Fibroblast of lung (primary cell): ENCODE data around the gene C21orf91. TPM values are rescaled to one million over a fixed set of nuclear protein-coding genes. Genes with fewer than 3 reads are reported as not detected.

ENCODE experiments used
- DNase-seq, 2 donors: peaks; one replicate each; pipeline versions ENCODE4 v3.0.0 to v3.0.0-alpha.2; 2010; ENCODE audit warnings: low read depth in 2 of 2
- H2AFZ ChIP-seq: 2 replicates; pipeline ENCODE4 v1.5.1; 2012; ENCODE audit warnings: low read length, control low read depth, inconsistent platforms
- H3K27ac ChIP-seq: 2 replicates; pipeline ENCODE4 v1.5.1; 2011; ENCODE audit warnings: low read length, control low read depth; ENCODE audit not compliant: insufficient read depth
- H3K27me3 ChIP-seq: 2 replicates; pipeline ENCODE4 v1.5.1; 2011; ENCODE audit warnings: mild to moderate bottlenecking, low read length; ENCODE audit not compliant: control insufficient read depth, insufficient read depth
- H3K36me3 ChIP-seq: 2 replicates; pipeline ENCODE4 v1.5.1; 2011; ENCODE audit warnings: low read length; ENCODE audit not compliant: control insufficient read depth, insufficient read depth
- H3K4me1 ChIP-seq: 2 replicates; pipeline ENCODE4 v1.5.1; 2011; ENCODE audit warnings: low read length; ENCODE audit not compliant: control insufficient read depth, insufficient read depth; ENCODE audit errors: extremely low read depth
- H3K4me2 ChIP-seq: 2 replicates; pipeline ENCODE4 v1.5.1; 2011; ENCODE audit warnings: low read length, control low read depth; ENCODE audit not compliant: insufficient read depth; ENCODE audit errors: extremely low read depth
- H3K4me3 ChIP-seq, 4 experiments: fragments of 200-600 bp in 1 of 4; sonication (generic) in 1 of 4; replicated peaks in 1 of 4; 2 replicates each; pipeline ENCODE4 v1.5.1; 2011 to 2016; ENCODE audit warnings: low read length in 4 of 4, low read depth in 3 of 4, mild to moderate bottlenecking in 3 of 4, control low read depth in 2 of 4, inconsistent platforms in 1 of 4, mixed read lengths in 1 of 4; ENCODE audit not compliant: insufficient read depth in 1 of 4; ENCODE audit errors: control extremely low read depth in 1 of 4
- H3K79me2 ChIP-seq: 2 replicates; pipeline ENCODE4 v1.5.1; 2012; ENCODE audit warnings: mild to moderate bottlenecking, low read length, inconsistent platforms; ENCODE audit not compliant: control insufficient read depth, insufficient read depth
- H3K9ac ChIP-seq: 2 replicates; pipeline ENCODE4 v1.5.1; 2011; ENCODE audit warnings: mild to moderate bottlenecking, low read length, control low read depth; ENCODE audit not compliant: insufficient read depth
- H3K9me3 ChIP-seq: 2 replicates; pipeline ENCODE4 v1.5.1; 2012; ENCODE audit warnings: low read depth, low read length; ENCODE audit not compliant: control insufficient read depth, insufficient read depth
- H4K20me1 ChIP-seq: 2 replicates; pipeline ENCODE4 v1.5.1; 2011; ENCODE audit warnings: low read length; ENCODE audit not compliant: control insufficient read depth, insufficient read depth; ENCODE audit errors: extremely low read depth
- CTCF ChIP-seq, 2 donors: IDR thresholded peaks in 1 of 2; conservative IDR thresholded peaks in 1 of 2; 1 replicate in 1 of 2; 2 replicates in 1 of 2; pipeline ENCODE4 v1.5.1; 2011 to 2012; ENCODE audit warnings: low read length in 2 of 2, control low read depth in 1 of 2, inconsistent platforms in 1 of 2, low read depth in 1 of 2, mild to moderate bottlenecking in 1 of 2
- EZH2 ChIP-seq: IDR thresholded peaks from 2 replicates; pipeline ENCODE4 v1.5.1; 2012; ENCODE audit warnings: low read length, control low read depth, mild to moderate bottlenecking; ENCODE audit errors: missing control alignments
- polyA plus RNA-seq, 2 donors: library from polyadenylated mRNA; depleted of rRNA in 1 of 2; stranded (reverse) in 1 of 2; unstranded in 1 of 2; fragments of >200 nt; gene quantifications; 2 replicates each; pipeline ENCODE4 v1.2.1, GENCODE V29; 2011 to 2012; ENCODE audit warnings: missing spikeins in 1 of 2
- total RNA-seq: library from RNA; depleted of rRNA; stranded (reverse); fragments of >200 nt; gene quantifications from 2 replicates; pipeline ENCODE4 v1.2.1, GENCODE V29; 2014

The C21orf91 gene
- total and polyA plus RNA-seq, 2 donors (not counting 1 experiment from before 2014, with no cell fraction given), result 11.0 to 13.9 TPM

- H2AFZ ChIP-seq, result no peak overlapping the region
- DNase-seq, result no peak
- no peaks in the 10 kb centered on the region for H3K27me3 ChIP-seq
- H3K4me2 ChIP-seq, result peak overlapping the region; percentile 18
- no peak overlapping the region for H3K27ac ChIP-seq
- no peaks in the 10 kb centered on the region for H3K9me3 ChIP-seq
- TF ChIP-seq EZH2, result no peak
- no peak for TF ChIP-seq CTCF (conservative IDR thresholded peaks at IDR 0.05 in 1 of 2, IDR thresholded peaks at IDR 0.05 in 1 of 2; ENCODE audit: low read depth in 1 of 2, low read length in 2 of 2)
- H3K79me2 ChIP-seq, result no peaks in the 10 kb centered on the region
- no peaks in the 10 kb centered on the region for H3K4me1 ChIP-seq
- H4K20me1 ChIP-seq, result no peaks in the 10 kb centered on the region
- H3K4me3 ChIP-seq, result no peak overlapping the region
- H3K36me3 ChIP-seq, result no peaks in the 10 kb centered on the region
- H3K9ac ChIP-seq, result no peak overlapping the region
These were observed 23.1 kb downstream of the C21orf91 start for GRCh38 chr21:17796037-17796403.

- H3K36me3 ChIP-seq, result no peaks in the 10 kb centered on the region
- no peaks in the 10 kb centered on the region for H3K4me1 ChIP-seq
- TF ChIP-seq CTCF (conservative IDR thresholded peaks at IDR 0.05 in 1 of 2, IDR thresholded peaks at IDR 0.05 in 1 of 2; ENCODE audit: low read depth in 1 of 2, low read length in 2 of 2) (no peak), EZH2 (no peak)
- H3K79me2 ChIP-seq, result no peaks in the 10 kb centered on the region
- no peaks in the 10 kb centered on the region for H3K9me3 ChIP-seq
- no peak for DNase-seq
- no peaks in the 10 kb centered on the region for H4K20me1 ChIP-seq
- no peak overlapping the region for H3K9ac ChIP-seq
- no peak overlapping the region for H3K4me3 ChIP-seq
- H3K4me2 ChIP-seq, result peak overlapping the region; percentile 40
- H3K27me3 ChIP-seq, result no peaks in the 10 kb centered on the region
- H2AFZ ChIP-seq, result no peak overlapping the region
- H3K27ac ChIP-seq, result no peak overlapping the region
These were observed 23.8 kb downstream of the C21orf91 start for GRCh38 chr21:17795146-17796036.

GRCh38 chr21:17794518-17795145, 24.5 kb downstream of the C21orf91 start:
- H3K4me2 ChIP-seq, result peak overlapping the region; percentile 61
- no peaks in the 10 kb centered on the region for H3K27me3 ChIP-seq
- TF ChIP-seq CTCF (conservative IDR thresholded peaks at IDR 0.05 in 1 of 2, IDR thresholded peaks at IDR 0.05 in 1 of 2; ENCODE audit: low read depth in 1 of 2, low read length in 2 of 2) (no peak), EZH2 (no peak)
- no peaks in the 10 kb centered on the region for H3K79me2 ChIP-seq
- DNase-seq, result no peak
- H4K20me1 ChIP-seq, result no peaks in the 10 kb centered on the region
- no peaks in the 10 kb centered on the region for H3K36me3 ChIP-seq
- no peak overlapping the region for H2AFZ ChIP-seq
- no peaks in the 10 kb centered on the region for H3K4me1 ChIP-seq
- H3K9ac ChIP-seq, result no peak overlapping the region
- no peaks in the 10 kb centered on the region for H3K9me3 ChIP-seq
- H3K4me3 ChIP-seq, result no peak overlapping the region
- H3K27ac ChIP-seq, result no peak overlapping the region
